Measurements from ENCODE around the gene ACSF3. TPM values are rescaled to one million over a fixed set of nuclear protein-coding genes. Genes with fewer than 3 reads are reported as not detected.

Gene ACSF3
- total RNA-seq, 1 experiment from 2014 or later = 30.8 TPM

DNA sequence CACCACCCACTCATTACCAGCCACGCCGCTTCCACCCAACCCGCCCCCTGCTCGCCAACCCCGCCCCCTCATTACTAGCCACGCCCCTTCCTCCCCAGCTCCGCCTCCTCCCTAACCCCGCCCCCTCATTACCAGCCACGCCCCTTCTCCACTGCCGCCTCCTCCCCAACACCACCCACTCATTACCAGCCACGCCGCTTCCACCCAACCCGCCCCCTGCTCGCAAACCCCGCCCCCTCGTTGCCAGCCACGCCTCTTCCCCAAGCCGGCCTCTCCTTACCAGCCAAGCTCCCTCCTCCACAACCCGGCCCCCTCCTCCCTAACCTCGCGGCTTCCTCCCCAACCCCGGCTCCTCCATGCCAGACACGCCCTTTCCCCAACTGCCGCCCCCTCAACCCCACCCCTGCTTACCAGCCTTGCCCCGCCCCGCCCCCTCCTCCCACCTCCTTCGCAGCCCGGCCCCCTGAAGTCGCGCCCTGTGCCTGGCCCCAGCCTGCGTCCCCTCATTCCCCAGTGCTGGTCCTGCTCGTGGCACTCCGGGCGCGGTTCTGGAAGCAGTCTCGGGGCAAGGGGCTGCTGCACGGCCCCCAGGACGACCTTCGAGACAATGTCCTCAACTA lies 99.4 kb downstream of the ACSF3 start:
- TF ChIP-seq, protein P1, sequence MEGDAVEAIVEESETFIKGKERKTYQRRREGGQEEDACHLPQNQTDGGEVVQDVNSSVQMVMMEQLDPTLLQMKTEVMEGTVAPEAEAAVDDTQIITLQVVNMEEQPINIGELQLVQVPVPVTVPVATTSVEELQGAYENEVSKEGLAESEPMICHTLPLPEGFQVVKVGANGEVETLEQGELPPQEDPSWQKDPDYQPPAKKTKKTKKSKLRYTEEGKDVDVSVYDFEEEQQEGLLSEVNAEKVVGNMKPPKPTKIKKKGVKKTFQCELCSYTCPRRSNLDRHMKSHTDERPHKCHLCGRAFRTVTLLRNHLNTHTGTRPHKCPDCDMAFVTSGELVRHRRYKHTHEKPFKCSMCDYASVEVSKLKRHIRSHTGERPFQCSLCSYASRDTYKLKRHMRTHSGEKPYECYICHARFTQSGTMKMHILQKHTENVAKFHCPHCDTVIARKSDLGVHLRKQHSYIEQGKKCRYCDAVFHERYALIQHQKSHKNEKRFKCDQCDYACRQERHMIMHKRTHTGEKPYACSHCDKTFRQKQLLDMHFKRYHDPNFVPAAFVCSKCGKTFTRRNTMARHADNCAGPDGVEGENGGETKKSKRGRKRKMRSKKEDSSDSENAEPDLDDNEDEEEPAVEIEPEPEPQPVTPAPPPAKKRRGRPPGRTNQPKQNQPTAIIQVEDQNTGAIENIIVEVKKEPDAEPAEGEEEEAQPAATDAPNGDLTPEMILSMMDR (IDR thresholded peaks at IDR 0.05) = no peak
- TF ChIP-seq TCF7L2 (IDR thresholded peaks at IDR 0.05; ENCODE audit: low read depth, low read length) (no peak), SIN3A (IDR thresholded peaks at IDR 0.05; ENCODE audit: borderline replicate concordance, insufficient read depth, low read depth, low read length) (no peak), POLR2AphosphoS5 (IDR thresholded peaks at IDR 0.05; ENCODE audit: low read depth, low read length) (no peak)
- TF ChIP-seq, protein P2, sequence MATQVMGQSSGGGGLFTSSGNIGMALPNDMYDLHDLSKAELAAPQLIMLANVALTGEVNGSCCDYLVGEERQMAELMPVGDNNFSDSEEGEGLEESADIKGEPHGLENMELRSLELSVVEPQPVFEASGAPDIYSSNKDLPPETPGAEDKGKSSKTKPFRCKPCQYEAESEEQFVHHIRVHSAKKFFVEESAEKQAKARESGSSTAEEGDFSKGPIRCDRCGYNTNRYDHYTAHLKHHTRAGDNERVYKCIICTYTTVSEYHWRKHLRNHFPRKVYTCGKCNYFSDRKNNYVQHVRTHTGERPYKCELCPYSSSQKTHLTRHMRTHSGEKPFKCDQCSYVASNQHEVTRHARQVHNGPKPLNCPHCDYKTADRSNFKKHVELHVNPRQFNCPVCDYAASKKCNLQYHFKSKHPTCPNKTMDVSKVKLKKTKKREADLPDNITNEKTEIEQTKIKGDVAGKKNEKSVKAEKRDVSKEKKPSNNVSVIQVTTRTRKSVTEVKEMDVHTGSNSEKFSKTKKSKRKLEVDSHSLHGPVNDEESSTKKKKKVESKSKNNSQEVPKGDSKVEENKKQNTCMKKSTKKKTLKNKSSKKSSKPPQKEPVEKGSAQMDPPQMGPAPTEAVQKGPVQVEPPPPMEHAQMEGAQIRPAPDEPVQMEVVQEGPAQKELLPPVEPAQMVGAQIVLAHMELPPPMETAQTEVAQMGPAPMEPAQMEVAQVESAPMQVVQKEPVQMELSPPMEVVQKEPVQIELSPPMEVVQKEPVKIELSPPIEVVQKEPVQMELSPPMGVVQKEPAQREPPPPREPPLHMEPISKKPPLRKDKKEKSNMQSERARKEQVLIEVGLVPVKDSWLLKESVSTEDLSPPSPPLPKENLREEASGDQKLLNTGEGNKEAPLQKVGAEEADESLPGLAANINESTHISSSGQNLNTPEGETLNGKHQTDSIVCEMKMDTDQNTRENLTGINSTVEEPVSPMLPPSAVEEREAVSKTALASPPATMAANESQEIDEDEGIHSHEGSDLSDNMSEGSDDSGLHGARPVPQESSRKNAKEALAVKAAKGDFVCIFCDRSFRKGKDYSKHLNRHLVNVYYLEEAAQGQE (IDR thresholded peaks at IDR 0.05; ENCODE audit: insufficient read depth in 1 of 2, low read depth in 2 of 2, low read length in 1 of 2) = no peak
- in situ Hi-C loops (cut with HindIII; ENCODE audit: low pct_unique_long_range_greater_than_20kb, low sequenced_read_pairs) (no loop called here), intact Hi-C loops (cut with micrococcal nuclease; ENCODE audit: unreplicated experiment) (no loop called here)
- ChIA-PET CTCF (interaction anchor here (0.8 to 1.1 kb wide), 3 partner anchors 8 to 302 kb away, joined by 5 to 13 read pairs (median 6); no protein-coding TSS in a partner anchor), POLR2A (interaction anchor here (0.6 to 0.7 kb wide), 3 partner anchors 9 to 251 kb away, joined by 3 read pairs; no protein-coding TSS in a partner anchor)
- no peaks in the 10 kb centered on the region for H3K4me1 ChIP-seq (ENCODE audit: control insufficient read depth, insufficient read depth, low read length)
- BruUV-seq (replicated peaks) = no TSS peak
- no peak overlapping the region; a peak in 1 of 4 replicates for H3K4me3 ChIP-seq (ENCODE audit: low read depth in 2 of 2, low read length in 2 of 2)
- H3K9me3 ChIP-seq (ENCODE audit: control insufficient read depth, insufficient read depth, low read depth, low read length) = no peaks in the 10 kb centered on the region
- H3K27me3 ChIP-seq (ENCODE audit: control insufficient read depth, insufficient read depth, low read length) = no peaks in the 10 kb centered on the region
- ATAC-seq (peak; percentile 68), DNase-seq (ENCODE audit: low read depth, low spot score) (no peak)
- H3K36me3 ChIP-seq (ENCODE audit: control insufficient read depth, insufficient read depth, low read length) = no peaks in the 10 kb centered on the region; the same call in 1 of the 2 replicates
- H3K27ac ChIP-seq (ENCODE audit: low read length) = no peak overlapping the region

DNA sequence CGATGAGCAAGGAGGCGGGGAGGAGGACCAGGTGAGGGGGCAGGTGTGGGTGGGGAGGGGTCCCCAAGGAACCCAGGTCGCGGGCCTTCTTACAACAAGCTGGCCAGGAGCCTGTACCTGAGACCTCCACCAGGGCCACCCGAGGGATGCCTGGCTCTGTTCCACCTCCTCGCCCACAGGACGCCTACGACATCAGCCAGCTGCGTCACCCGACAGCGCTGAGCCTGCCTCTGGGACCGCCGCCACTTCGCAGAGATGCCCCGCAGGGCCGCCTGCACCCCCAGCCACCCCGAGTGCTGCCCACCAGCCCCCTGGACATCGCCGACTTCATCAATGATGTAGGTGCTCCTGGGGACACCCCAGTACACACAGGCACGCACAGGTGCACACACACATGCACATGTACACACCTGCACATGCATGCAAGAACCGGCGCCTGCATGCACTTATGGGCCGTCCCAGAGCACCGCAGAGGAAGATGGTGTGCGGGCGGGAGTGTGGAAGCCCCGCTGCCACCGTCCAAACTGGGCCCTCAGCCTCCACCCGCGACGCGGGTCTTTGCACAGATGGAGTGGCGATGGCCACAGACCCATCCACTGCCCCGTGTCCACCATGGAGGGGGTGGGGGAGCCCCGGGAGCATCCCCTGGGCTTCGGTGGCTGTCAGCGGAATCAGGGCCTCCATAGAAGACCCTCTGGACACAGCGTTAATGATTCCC lies 100.1 kb downstream of the ACSF3 start:
- Histone ChIP-seq H3K36me3 (ENCODE audit: control insufficient read depth, insufficient read depth, low read length) (no peaks in the 10 kb centered on the region; the same call in 1 of the 2 replicates), H3K27ac (ENCODE audit: low read length) (no peak overlapping the region), H3K27me3 (ENCODE audit: control insufficient read depth, insufficient read depth, low read length) (no peaks in the 10 kb centered on the region), H3K4me3 (ENCODE audit: low read depth in 2 of 2, low read length in 2 of 2) (no peak overlapping the region; a peak in 1 of 4 replicates), H3K4me1 (ENCODE audit: control insufficient read depth, insufficient read depth, low read length) (no peaks in the 10 kb centered on the region), H3K9me3 (ENCODE audit: control insufficient read depth, insufficient read depth, low read depth, low read length) (no peaks in the 10 kb centered on the region)
- CTCF ChIA-PET = no interaction called here
- TF ChIP-seq POLR2AphosphoS5 (IDR thresholded peaks at IDR 0.05; ENCODE audit: low read depth, low read length) (no peak), TCF7L2 (IDR thresholded peaks at IDR 0.05; ENCODE audit: low read depth, low read length) (no peak)
- TF ChIP-seq, protein P1 (IDR thresholded peaks at IDR 0.05) = no peak
- in situ Hi-C loops (cut with HindIII; ENCODE audit: low pct_unique_long_range_greater_than_20kb, low sequenced_read_pairs) = no loop called here
- intact Hi-C loops (cut with micrococcal nuclease; ENCODE audit: unreplicated experiment) = no loop called here
- POLR2A ChIA-PET = no interaction called here
- BruUV-seq (replicated peaks) = no TSS peak
- DNase-seq (ENCODE audit: low read depth, low spot score) = no peak
- ATAC-seq = no peak

Data from Panc1 (cell line).